Lower leg skin (tissue), 4 donors: Measurements from ENCODE around the gene KRTAP6-3. TPM values are rescaled to one million over a fixed set of nuclear protein-coding genes. Genes with fewer than 3 reads are reported as not detected.

ENCODE experiments used
- total RNA-seq, 4 donors: library from RNA; depleted of rRNA; stranded (reverse); fragments of >200 nt; gene quantifications; one replicate each; pipeline ENCODE4 v1.1.0, GENCODE V29; 2016

The KRTAP6-3 gene
- total RNA-seq, 4 donors from 2014 or later: not detected

Other genes starting within 250 kb of the KRTAP6-3 start
- not detected for gene KRTAP23-1, start 243.8 kb upstream of the KRTAP6-3 start, total RNA-seq
- 1 to 10 TPM in 1 of 4 donors, not detected in 3; 3.2 TPM for gene KRTAP13-2, start 220.2 kb upstream of the KRTAP6-3 start, total RNA-seq
- 1 to 10 TPM in 1 of 4 donors, under 1 TPM in 1, not detected in 2; 0.89 to 3.3 TPM for gene KRTAP13-1, start 196.4 kb upstream of the KRTAP6-3 start, total RNA-seq
- not detected for gene KRTAP13-3, start 166.5 kb upstream of the KRTAP6-3 start, total RNA-seq
- gene KRTAP13-4, start 162.2 kb upstream of the KRTAP6-3 start, total RNA-seq: not detected
- gene KRTAP15-1, start 152.2 kb upstream of the KRTAP6-3 start, total RNA-seq: not detected
- 10 to 100 TPM in 1 of 4 donors, under 1 TPM in 1, not detected in 2; 0.59 to 18.3 TPM for gene KRTAP19-1, start 112.1 kb upstream of the KRTAP6-3 start, total RNA-seq
- 1 to 10 TPM in 1 of 4 donors, not detected in 3; 1.8 TPM for gene KRTAP19-2, start 105.0 kb upstream of the KRTAP6-3 start, total RNA-seq
- gene KRTAP19-3, start 100.4 kb upstream of the KRTAP6-3 start, total RNA-seq: 10 to 100 TPM in 1 of 4 donors, under 1 TPM in 1, not detected in 2; 0.97 to 17.1 TPM
- gene KRTAP19-4, start 95.3 kb upstream of the KRTAP6-3 start, total RNA-seq: not detected
- 10 to 100 TPM in 2 of 4 donors, not detected in 2; 12.7 to 57.9 TPM for gene KRTAP19-5, start 90.3 kb upstream of the KRTAP6-3 start, total RNA-seq
- gene KRTAP19-6, start 50.6 kb upstream of the KRTAP6-3 start, total RNA-seq: not detected
- 1 to 10 TPM in 1 of 4 donors, not detected in 3; 1.5 TPM for gene KRTAP19-7, start 31.1 kb upstream of the KRTAP6-3 start, total RNA-seq
- not detected for gene KRTAP22-2, start 2.0 kb upstream of the KRTAP6-3 start, total RNA-seq
- gene KRTAP6-2, start 6.5 kb downstream of the KRTAP6-3 start, total RNA-seq: not detected
- not detected for gene KRTAP22-1, start 8.6 kb downstream of the KRTAP6-3 start, total RNA-seq
- 10 to 100 TPM in 1 of 4 donors, not detected in 3; 14.9 TPM for gene KRTAP6-1, start 21.5 kb downstream of the KRTAP6-3 start, total RNA-seq
- gene KRTAP20-1, start 24.0 kb downstream of the KRTAP6-3 start, total RNA-seq: not detected
- gene KRTAP20-4, start 28.2 kb downstream of the KRTAP6-3 start, total RNA-seq: not detected
- 10 to 100 TPM in 1 of 4 donors, 1 to 10 TPM in 1, not detected in 2; 3.2 to 12.9 TPM for gene KRTAP20-2, start 42.8 kb downstream of the KRTAP6-3 start, total RNA-seq
- not detected for gene KRTAP20-3, start 50.4 kb downstream of the KRTAP6-3 start, total RNA-seq
- not detected for gene KRTAP21-3, start 126.3 kb downstream of the KRTAP6-3 start, total RNA-seq
- 1 to 10 TPM in 1 of 4 donors, not detected in 3; 1.7 TPM for gene KRTAP21-2, start 154.8 kb downstream of the KRTAP6-3 start, total RNA-seq
- gene KRTAP21-1, start 163.0 kb downstream of the KRTAP6-3 start, total RNA-seq: not detected
- 10 to 100 TPM in 1 of 4 donors, not detected in 3; 40.1 TPM for gene KRTAP8-1, start 220.8 kb downstream of the KRTAP6-3 start, total RNA-seq
- 10 to 100 TPM in 1 of 4 donors, 1 to 10 TPM in 2, not detected in 1; 1.3 to 22.2 (median 4.4) TPM for gene KRTAP7-1, start 237.3 kb downstream of the KRTAP6-3 start, total RNA-seq